NCI-H526 treated with DMSO at 0.1 percent for 48 hours (cell line): ENCODE results near the gene F8A3.
"Not testable (repeated sequence)": the region's sequence is repeated elsewhere in the genome, so short reads cannot be mapped to it uniquely, and the experiment has no call there.

Experiments used
- DNase-seq: peaks from one replicate; lab custom pipeline; 2025; lab: John Stamatoyannopoulos, UW

Gene F8A3

GRCh38 chrX:155458471-155458870, at the start of gene F8A3:
TSS of gene F8A3 (minus strand) at chrX:155458620. CDS start at chrX:155458600, 20 bp downstream.
- not testable (repeated sequence) for DNase-seq

DNA sequence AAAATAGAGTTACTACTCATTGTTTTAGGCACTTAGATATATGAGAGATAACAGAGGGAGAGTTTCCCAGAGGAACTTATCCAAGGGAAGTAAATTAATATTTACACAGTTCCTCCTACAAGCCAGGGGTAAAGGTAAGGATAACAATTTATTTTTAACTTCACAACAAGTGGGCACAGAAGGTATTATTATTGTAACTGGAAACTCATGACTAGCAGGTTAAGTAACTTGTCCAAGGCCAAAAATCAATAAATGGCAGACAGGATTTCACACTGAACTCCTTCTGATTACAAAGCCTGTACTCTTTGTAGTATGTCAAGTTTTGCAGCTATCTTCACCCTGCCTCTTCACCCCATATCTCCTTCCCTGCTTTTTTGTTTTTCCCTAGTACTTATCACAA, 46.9 kb upstream of the F8A3 start:
- no peak for DNase-seq

DNA sequence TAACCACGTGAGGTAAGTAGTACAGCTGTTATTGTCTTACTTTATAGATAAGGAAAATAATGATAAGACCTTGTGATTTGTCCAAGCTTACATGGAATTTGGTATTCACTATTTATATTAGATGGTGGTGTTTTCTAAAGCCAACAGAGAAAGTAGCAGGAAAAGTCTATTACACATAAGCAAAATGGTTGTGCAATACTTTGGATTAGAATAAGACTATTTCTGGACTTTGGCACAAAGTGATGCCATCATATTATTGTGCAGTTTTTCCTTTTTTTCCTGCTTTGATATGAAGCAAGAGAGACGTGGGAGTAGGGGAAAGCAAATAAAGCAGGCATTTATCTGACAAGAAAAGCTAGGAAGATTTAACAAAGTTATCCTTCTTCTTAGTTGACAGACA, 36.7 kb upstream of the F8A3 start:
- not testable (repeated sequence) for DNase-seq

- not testable (repeated sequence) for DNase-seq
Measured at GRCh38 chrX:155491421-155491820, 33.0 kb upstream of the F8A3 start.

DNA sequence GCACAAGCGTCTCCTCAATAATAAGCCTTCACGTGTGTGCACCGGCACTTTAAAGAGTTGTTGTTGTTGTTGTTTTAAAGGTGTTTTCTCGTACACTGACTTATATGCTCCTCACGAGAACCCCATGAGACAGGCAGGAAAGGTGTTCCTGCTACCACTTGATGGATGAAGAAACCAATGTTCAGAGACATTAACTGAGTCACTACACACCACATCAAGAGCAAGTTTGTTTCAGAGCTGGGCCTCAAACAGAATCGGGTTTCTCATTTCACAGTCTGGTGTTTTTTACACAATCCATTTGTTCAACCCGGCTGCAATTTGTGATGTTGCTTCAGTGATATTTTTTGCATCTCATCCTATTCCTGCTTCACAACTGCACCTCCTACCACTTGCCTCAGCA, 18.7 kb upstream of the F8A3 start:
- not testable (repeated sequence) for DNase-seq

DNA sequence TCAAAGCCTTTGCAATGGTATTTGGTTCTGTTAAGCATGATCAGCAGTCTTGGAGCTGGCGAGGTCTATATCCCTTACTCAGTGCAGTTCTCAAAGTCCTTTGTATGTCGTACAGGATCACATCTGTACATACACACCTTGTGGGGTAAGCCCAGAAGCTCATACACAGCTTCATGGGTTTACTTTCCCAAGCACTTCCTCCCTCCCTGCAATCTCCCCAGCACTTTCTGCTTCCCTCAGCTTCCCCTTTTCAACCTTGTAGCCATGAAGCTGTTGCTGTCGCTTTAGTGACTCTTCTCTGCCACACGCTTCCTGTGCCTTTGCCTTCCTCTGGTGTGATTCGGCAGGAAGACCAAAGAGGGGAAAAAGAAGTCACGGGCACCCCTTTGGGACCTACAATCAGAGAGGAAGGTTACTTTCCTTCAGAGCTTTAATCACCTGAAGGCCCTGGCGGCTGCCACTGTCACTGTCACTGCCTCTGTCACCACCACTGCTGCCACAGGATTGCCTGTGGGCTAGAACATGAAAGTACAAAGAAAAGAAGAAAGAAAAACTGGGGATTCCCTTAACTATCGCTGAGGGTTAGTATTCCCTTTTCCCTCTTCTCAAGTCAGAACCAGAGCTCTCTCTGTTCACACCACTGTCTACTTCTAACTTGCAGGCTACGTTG, 8.0 kb upstream of the F8A3 start:
- not testable (repeated sequence) for DNase-seq

DNA sequence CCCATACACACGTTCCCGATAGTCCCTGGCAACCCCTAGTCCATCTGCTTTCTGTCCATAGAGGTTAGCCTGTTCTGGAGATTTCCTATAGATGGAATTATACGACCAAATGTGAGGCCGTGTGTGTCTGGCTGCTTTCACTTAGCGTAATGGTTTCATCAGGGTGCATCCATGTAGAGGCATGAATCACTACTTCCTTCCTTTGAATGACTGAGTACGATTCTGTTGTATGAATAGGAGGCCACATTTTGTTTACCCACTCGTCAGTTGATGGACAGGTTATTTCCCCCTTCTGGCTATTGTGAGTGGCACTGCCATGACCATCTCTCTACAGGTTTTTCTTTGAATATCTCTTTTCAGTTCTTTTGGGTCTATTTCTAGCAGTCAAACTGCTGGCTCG, 2.1 kb upstream of the F8A3 start:
- not testable (repeated sequence) for DNase-seq

DNA sequence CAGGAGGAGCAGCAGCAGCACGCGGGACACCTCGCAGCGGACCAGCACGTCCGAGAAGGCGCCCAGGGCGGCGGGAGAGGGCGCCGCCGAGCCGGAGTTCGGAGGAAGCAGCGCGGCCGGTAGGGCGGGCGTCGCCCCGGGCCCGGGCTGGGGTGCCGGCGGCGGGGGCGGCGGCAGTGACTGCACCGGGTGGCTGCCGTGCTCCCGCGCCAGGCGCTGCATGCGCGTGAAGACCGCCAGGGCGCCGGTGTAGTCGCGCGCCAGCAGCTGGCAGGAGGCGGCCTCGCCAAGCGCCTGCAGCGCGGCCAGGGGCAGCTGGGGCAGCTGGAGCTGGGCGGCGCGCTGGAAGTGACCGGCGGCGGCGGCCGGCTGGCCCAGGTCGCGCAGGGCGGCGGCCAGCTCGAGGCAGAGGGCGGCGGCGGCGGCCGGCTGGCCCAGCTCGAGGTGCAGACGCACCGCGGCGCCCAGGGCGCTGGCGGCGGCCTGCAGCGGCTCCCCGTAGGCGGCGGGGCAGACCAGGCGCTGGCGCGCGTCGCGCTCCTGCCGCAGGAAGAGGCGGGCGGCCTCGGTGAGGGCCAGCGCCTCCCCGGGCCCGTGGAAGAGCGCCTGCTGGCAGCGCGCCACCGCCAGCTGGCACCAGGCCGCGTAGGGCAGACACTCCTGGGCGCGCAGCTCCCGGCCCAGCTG, 516 bp downstream of the F8A3 start:
- DNase-seq, result not testable (repeated sequence)

- DNase-seq, result no peak
Measured at GRCh38 chrX:155441097-155441496, 17.3 kb downstream of the F8A3 start.

DNA sequence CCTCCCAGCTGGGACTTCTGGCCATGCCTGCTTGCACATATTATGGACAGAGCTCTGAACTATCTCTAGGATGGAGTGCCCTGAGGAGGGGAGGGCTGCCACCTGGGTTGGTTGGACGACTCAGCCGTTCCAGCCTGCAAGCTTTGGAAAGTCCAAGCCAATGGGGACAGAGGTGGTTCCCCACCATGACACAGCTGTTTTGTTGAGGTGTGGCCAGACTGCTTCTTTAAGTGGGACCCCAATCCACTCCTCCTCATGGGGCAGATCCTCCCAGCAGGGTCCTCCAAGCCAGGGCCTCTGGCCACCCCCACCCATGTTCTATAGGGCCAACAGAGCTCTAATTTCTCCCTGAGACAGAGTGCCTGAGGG, 22.7 kb downstream of the F8A3 start:
- DNase-seq, result no peak

- no peak for DNase-seq
Measured at GRCh38 chrX:155434906-155435743, 23.3 kb downstream of the F8A3 start.

- no peak for DNase-seq
Measured at GRCh38 chrX:155417769-155418168, 40.7 kb downstream of the F8A3 start.
